ENCODE measurements around the gene PKN1.

DNA sequence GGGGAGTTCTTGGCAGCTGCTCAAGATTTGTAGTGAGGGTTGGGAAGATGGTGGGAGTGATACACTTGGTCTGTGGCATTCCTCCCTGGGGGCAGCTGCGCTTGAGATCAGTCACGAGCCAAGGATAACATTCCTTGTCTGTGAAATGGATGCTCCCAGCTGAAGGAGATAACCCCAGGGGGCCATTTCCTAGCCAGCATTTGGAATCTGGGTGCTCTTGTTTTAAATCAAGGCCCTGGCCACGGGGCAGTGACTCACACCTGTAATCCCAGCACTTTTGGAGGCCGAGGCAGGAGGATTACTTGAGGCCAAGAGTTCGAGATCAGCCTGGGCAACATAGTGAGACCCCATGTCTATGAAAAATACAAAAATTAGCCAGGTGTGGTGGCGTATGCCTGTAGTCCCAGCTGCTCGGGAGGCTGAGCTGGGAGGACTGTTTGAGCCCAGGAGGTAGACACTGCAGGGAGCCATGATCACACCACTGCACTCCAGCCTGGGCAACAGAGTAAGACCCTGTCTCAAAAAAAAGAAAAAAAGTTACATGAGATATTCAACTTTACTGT lies 4.6 kb downstream of the PKN1 start:
- TF ChIP-seq, protein P1, sequence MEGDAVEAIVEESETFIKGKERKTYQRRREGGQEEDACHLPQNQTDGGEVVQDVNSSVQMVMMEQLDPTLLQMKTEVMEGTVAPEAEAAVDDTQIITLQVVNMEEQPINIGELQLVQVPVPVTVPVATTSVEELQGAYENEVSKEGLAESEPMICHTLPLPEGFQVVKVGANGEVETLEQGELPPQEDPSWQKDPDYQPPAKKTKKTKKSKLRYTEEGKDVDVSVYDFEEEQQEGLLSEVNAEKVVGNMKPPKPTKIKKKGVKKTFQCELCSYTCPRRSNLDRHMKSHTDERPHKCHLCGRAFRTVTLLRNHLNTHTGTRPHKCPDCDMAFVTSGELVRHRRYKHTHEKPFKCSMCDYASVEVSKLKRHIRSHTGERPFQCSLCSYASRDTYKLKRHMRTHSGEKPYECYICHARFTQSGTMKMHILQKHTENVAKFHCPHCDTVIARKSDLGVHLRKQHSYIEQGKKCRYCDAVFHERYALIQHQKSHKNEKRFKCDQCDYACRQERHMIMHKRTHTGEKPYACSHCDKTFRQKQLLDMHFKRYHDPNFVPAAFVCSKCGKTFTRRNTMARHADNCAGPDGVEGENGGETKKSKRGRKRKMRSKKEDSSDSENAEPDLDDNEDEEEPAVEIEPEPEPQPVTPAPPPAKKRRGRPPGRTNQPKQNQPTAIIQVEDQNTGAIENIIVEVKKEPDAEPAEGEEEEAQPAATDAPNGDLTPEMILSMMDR (conservative IDR thresholded peaks at IDR 0.05) = no peak
- no peak for TF ChIP-seq EZH2 (IDR thresholded peaks at IDR 0.05; ENCODE audit: low read depth)

Measured in PC-9 (cell line).